NCI-H82 (cell line): ENCODE results near the gene SLIRP.
A peak's percentile ranks its signal among the peaks of the same experiment; 100 is the strongest.

Source experiments
- DNase-seq: peaks from one replicate; lab custom pipeline; 2025; lab: John Stamatoyannopoulos, UW

SLIRP gene

DNA sequence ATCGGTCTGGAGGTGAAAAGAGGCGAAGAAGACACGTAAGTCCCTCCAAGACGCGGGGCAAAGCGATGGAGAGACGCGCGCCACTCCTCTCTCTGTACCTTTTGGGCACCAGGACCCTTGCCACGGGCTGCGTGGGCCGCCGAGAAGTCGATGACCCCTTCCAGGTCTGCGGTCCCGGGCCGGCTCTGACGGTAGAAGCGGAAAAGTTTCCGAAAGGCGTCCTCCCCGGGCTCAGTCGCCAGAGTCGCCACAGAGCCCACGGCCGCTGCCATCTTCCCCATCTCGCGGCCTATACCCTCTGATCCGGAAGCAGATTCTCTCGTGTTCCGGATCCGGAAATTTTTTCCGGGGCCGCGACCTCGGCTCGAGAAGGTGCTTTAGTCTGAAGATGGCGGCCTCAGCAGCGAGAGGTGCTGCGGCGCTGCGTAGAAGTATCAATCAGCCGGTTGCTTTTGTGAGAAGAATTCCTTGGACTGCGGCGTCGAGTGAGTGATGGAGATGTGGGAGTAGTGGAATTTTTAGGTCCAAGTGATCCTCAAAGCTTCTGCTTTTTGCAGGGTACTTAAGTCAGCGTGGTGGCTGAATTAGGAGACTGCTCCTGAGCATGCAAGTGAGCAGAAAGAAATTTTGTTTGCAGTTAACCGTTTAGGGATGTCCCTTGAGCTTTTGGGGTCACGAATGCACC is at the start of gene SLIRP, which contains the start of gene ALKBH1:
TSS of gene SLIRP (plus strand) at position 380 of the 685 bp plus-strand sequence. CDS start at position 389, 9 bp downstream.
TSS of gene ALKBH1 (minus strand) at position 300 of the 685 bp plus-strand sequence. CDS start at position 281, 19 bp downstream.
- peak; percentile 88 for DNase-seq

DNA sequence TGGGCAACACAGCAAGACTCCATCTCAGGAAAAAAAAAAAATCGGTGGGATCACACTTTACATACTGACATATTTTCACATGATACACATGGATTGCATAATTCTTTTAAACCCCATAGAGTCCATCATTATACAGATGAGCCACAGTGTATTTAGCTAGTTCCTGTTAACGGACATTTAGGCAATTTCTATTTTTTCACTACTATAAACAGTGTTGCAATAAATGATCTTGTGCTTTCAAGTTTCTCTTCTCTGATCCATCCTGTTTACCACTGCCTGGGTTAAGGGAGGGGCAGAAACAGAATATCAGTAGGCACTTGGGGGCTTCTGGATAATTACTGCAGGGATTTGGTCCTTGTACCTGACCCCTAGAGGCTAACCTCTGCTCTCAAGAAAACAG is 48.1 kb upstream of the SLIRP start:
- no peak for DNase-seq

DNA sequence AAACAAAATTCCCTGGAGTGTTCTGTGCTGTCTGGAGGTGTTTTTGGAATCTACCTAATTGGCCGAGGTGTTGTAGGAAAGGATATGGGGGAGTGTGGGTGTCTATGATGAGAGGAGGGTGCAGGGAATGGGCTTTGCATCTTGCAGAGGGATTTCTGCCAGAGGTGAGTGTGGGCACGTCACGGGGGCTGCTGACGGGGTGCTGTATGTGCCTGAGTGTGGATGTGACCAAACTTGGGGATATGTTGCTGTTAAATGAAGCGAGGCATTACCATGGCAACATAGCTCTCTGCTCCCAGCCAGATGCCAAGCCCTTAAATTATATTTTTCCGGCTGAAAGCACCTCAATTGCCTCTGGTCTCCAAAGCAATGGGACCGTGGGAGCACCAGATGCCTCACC is 47.1 kb upstream of the SLIRP start:
- DNase-seq: no peak

DNA sequence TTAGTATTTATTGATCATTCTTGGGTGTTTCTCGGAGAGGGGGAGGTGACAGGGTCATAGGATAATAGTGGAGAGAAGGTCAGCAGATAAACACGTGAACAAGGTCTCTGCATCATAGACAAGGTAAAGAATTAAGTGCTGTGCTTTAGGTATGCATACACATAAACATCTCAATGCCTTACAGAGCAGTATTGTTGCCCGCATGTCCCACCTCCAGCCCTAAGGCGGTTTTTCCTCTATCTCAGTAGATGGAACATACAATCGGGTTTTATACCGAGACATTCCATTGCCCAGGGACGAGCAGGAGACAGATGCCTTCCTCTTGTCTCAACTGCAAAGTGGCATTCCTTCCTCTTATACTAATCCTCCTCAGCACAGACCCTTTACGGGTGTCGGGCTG is 46.3 kb upstream of the SLIRP start:
- peak; percentile 10 for DNase-seq

DNA sequence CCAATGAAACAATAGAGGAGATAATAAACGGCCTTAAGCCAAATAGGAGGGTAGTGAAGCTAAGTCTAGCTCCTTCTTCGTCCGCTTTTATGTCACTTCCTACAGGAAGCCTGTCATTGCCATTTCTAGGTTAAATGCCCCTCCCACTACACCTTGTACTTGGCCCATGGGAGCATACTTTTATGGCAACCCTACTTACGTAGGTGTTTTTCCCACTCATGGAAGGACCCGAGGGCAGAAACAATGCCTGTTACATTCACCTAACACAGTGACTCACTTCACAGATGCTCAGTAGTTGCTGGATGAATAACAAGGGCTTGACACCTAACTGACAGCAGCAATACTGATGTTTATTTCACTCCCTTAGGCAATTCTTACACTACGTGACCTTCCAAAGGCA is 44.6 kb upstream of the SLIRP start:
- DNase-seq: no peak

DNA sequence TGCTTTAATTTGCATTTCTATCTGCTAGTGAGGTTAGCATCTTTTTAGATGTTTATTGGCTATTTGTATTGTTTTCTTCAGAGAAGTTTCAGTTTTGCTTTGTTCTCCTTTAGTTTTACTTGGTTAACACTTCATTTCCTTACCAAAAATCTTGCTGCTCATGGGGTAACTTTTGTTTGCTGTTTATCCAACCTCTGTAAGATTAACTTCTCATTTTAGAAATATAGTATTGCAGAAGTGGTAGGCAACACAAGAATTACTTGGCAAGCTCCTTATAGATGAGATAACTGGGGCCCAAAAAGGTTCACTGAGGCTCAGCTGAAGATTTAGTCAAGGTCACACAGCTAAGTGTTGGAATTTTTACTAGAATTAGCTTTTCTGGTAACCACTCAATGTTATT is 40.6 kb upstream of the SLIRP start:
- no peak for DNase-seq

DNA sequence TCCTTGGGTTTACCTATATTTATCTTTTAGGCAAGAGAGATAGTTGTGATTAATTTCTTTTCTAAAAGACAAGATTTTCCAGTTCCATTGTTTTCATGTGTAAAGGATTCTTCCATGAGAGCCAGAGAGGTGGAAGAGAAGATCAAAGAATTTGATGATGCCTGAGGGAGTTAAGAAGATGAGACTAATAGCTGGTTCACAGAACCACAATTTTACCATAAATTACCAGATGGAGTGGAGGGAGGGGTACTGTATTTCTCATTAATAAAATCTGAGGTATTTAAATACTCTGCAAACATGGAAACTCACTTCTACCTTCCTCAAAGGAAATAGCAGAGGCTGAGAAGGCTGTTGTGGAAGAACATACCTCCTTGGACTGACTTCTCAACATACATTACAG is 34.7 kb upstream of the SLIRP start:
- DNase-seq: no peak

DNA sequence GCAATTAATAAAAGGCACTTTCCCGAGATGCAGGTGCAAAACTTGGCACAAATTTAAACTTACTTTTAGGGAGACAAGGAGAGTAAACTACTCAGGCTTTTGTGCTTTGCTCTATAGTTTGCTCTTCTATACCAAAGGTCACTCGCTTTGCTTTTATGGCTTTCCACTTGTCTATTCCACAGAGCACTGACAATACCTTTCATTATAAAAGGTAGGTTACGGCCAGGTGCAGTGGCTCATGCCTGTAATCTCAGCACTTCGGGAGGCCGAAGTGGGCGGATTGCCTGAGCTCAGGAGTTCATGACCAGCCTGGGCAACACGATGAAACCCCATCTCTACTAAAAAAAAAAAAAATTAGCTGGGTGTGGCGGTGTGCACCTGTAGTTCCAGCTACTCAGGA is 33.0 kb upstream of the SLIRP start:
- DNase-seq: no peak

DNA sequence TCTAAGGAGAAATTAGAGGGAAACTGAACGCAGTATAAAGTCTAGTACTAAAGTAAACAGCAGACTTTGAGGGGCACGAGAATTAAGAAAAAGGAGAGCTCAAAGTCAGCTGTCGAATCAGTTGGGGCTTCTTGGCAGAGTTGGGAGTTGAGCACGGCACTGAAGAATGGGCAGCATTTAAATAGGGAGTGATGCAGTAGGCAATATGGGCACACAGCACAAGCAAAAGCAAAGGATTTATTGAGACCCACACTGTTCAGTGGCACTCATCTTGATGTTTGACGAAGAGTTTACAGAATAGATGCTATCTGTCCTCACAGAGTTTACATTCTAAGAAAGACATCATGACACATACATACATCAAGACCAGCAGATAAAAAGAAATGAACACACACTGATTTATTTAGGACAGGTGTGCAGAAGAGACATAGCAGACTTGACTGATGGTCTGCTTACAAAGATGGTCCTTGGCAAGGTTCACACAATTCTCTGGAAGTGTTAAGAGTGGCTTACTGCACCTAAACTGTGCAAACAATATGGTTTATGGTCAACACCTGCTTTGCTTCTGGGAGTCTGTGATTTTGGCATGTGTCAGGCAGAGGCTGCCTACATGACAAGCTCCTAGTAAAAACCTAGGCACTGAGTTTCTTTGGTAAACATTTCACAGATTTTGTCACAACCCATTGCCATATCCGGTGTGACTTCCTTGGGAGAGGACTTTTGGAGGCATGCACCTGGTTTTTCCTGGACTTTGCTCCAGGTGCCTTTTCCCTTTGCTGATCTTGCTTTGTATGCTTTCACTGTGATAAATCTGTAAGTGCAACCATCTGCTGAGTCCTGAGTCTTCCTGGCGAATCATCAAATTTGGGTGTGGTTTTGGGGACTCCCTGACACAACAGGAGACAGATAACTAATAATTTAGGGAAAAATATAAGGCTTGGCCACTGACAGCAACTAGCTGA is 26.4 kb upstream of the SLIRP start:
- DNase-seq: no peak

DNA sequence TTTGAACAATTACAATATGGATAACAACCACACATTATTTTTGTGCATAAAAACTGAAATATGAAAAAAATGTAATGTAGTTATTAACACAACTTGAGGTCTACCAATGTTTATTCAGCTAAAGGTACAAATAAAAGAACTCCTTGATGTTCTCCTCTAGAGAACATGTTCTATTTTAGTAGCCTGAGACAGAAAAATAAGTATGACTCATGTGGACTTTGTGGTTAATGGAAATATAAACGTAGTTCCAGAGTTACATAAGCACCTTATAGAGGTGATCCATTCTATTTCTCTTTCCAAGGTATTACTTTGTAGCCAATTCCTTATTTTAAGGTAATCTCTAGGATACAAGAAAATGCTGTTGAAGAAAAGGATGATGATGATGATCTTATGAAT is 25.7 kb upstream of the SLIRP start:
- DNase-seq: no peak

DNA sequence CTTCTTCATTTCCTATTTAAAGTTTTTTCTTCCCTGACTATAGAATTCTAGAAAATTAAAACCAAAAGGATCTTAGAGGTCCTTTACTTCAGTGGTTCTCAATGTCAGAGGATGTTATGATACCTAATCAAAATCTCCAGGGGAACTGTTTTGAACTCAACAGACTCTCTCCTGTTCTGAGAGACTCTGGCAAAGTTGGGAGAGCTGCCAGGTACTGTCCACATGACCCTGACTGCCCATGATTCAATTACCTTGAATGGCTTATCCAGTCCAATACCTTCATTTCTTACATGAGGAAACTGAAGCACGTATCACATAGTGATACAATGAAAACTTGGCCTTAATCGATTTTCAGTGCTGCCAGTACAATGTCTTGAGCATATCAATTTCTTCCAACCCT is 16.6 kb upstream of the SLIRP start:
- DNase-seq: no peak

DNA sequence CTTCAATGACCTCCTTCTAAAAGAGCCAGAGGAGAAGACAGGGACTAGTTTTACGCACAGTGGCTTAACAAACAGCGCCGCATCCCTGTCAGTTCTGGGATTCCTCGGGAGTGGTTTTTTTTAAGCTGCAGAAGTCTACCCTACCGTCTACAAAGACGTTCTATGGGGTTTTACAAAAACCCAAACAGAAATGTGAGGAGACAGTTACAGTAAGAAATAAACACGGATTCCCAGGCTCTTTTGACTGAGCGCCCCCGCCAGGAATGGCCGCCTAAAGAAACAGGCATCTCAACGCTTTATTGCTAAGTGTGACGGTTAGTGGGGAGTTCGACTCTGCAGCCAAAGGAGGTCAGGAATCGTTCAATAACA is 564 bp upstream of the SLIRP start:
- DNase-seq: peak; percentile 38

DNA sequence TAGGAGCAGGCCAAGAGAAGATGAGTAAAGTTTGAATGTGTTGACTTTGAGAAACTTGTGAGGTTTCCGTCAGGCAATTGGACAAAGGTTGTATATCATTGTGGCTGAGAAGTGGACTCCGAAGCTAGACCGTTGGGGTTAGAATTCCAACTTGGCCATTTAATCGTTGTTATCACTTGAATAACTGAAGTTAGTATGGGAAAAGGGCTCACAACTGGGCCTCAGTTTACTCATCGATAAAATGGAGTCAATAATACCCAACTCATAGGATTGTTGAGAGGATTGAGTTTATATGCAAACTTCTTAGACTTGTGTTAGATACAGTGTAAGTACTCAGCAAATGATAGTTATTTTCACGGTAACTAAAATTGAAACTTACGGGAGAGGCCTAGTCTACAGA is 846 bp downstream of the SLIRP start:
- no peak for DNase-seq

DNA sequence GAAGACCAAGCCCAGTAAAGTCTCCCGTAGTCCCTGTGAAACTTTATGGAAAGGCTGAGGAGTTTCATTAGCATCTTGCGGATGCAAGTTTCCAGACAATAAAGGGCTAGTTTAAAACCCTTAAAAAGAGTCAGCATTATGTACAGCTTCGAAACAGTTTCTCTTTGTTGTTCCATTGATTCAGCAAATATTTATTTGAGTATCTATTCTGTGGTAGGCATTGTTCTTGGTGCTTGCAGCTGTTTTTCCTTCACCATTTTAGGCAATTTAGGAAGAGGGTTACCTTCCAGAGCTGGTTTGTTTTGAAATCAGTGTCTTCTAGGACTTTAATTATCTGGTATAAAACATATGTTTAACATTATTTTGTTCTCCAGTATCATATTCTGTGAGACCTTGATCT is 1.5 kb downstream of the SLIRP start:
- no peak for DNase-seq

DNA sequence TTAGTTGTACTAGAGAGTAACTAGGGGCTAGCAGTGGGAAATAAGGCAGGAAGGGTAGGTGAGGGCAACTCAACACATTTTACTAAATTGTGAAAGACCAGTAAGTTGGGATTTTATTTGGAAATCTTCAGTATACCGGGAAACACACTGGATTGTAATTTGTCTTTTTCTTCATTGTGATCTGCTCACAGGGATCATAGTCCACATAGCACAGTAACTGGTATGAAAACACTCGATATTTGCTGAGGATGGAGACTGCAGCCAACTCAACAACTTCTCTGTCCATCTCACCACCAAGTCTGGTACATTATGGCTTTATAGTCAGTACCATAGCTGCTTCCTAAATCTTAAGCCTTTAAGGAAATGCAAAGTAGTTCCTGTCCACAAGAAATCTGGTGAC is 2.5 kb downstream of the SLIRP start:
- no peak for DNase-seq

DNA sequence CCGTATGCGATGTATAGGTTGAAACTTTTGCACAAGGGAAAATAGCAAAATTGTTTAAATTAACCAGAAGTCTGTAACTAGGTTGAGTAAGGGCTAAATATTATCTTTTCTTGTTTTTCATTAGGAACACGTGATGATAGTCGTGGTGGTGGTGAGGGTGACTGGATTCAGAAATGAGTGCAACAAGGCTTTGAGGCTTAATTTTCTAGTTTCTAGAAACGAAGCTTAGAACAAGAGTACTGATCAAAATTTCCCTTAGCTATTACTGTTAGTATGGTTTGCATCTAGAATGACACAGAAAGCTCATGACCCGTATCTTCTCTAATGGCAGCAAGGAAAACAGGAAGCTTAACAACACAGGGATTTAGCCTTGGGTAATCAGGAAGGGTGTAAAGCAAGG is 7.0 kb downstream of the SLIRP start:
- DNase-seq: no peak

DNA sequence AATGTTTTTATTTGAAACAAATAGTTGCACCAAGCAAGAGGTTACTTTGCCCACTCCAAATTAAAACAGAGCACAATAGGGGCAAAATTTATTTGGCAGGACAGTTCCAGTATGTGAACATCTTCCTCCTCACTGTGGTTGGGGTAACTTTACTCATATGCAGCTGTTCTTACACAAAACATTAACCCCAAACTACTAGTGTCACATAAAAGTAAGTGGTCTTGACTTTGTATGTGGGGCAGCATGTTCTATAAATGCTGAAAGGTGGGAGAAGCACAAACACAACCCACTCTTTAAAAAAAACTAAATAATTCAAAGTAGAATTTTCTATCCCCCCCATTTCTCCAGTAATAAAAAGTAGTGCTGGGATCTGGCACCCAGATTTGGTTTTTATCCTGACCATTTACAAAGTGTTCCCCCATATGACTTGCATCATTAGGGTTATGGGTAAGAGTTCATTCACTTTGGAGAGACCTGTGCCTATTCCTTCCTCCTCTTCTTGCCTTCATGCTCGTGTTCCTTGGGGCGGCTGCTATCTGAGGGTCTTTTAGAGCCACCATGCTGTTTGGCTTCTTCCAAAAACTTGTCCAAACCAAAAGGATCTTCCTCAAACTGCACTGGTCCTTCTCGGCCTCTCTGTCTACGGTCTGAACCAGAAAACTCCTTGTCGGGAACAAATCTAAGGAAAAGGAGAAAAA is 9.9 kb downstream of the SLIRP start:
- DNase-seq: no peak

DNA sequence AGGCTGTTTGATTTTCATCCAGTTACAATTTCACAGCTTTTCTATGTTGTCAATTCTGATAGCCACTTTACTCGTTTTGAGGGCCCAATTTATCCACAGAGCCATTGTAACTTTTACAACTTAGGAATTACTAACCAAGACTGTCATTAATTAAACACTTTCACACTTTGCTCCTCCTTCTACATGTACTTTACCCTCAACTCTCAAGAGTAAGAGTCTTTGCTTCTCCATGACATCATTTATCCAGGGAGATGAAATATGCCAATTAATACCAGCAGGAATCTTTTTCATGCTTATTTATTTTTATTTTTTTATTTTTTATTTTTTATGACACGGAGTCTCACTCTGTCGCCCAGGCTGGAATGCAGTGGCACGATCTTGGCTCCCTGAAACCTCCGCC is 13.5 kb downstream of the SLIRP start:
- no peak for DNase-seq

DNA sequence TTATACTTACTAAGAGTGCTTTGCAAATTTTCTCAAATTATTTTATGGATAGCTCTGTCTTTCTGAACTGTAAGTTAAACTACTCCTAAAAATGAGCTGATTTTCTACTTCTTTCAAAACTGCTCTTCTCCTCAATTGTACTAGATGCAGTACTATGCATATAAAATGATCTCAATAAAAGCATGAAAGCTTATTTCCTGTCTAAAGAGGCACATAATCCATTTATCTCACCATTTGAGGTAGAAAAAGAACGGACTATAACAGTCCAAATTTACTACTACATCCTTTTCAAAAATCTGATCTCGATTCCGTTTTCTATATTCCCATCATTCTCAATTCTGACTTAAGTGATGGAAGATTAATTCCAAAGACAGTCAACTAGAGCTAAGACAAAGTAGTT is 14.4 kb downstream of the SLIRP start:
- DNase-seq: no peak

DNA sequence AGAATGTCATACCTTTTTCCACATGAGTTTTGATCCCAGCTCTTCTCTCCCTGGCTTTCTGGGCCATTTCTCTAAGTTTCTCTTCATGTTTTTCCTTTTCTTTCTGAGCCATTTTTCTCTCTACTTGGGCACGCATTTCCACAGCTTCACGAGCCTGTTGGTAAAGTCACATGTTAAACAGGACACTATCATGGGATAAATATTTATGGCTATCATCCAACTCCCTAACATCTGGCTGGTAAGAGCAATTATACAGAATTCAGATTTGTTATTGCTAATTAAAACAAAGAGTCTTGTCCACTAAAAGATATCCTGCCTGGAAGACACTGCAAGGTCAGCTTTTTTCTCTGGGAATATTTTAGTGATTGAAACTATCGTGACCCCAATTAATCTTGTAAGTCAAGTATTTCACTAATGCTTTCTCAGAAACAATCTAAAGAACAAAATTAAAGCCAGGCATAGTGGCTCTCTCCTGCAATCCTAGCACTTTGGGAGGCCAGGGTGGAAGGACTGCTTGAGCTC is 23.1 kb downstream of the SLIRP start:
- no peak for DNase-seq

DNA sequence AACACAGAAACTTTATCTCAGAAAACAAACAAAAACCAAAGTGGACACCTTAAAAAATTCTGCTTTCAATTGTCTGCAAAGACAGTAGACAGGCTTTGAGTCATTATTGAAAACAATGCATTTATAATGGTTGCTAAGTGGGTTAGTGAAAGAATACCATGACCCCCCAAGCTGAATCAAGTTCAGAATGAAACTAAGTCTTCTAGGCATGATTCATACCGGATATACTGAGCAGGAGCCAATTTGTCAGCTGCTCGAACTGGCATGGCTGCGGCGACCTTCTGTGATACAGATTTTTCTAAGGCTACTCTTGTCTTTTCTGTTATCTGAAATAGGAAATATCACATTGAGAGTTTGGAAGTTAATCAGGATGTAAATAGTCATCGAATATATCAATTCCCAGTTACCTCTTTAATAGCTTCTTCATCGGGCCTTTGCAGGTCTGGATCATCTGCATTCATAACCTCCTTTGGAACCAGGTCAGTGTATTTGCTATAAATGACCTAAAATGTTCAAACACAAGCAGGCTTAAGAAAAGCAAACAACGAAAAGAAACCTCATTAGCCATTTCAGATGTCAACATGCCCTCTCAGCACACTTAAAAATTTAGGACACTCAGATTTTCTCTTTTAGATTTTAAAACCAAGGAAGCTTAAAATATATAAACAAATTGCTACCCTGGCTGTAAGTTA is 30.8 kb downstream of the SLIRP start:
- DNase-seq: no peak

DNA sequence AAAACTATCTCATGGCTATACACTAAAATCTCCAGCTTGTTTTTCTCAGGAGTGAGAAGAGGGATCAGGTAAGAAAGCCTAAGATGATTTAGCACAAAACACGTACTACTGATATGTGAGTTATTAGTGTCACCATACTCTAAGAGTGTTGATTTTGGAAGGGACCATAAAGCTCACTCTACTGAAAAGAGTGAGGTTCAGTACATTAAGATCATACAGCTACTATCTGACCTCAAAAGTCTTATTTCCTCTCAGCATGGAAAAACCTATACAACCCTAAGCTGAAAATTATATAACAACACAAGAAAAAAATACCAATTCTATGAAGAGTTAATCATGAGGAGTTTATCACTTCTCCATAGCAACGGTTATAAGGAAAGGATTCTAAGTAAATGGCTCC is 33.5 kb downstream of the SLIRP start:
- DNase-seq: no peak
